Upper lobe of left lung (tissue), 4 donors: ENCODE data around the gene TRAPPC3.

Experiments used
- CTCF ChIP-seq, 6 experiments: fragments of 450-650 bp in 4 of 6; fragments of 200-600 bp in 2 of 6; sonication (generic) in 2 of 6; IDR thresholded peaks; one replicate each; pipeline ENCODE4 v1.5.1; 2016 to 2019; ENCODE audit warnings: antibody characterized with exemption in 6 of 6
- POLR2A ChIP-seq, 4 donors: fragments of 450-650 bp; IDR thresholded peaks; one replicate each; pipeline ENCODE4 v1.5.1; 2016 to 2017; ENCODE audit warnings: antibody characterized with exemption in 4 of 4, mild to moderate bottlenecking in 2 of 4
- POLR2AphosphoS5 ChIP-seq, 2 donors: sonication (generic); formaldehyde crosslinking; IDR thresholded peaks; one replicate each; pipeline ENCODE4 v1.5.1; 2017; ENCODE audit warnings: antibody characterized with exemption in 2 of 2

GRCh38 chr1:36155408-36156328, 6.4 kb upstream of the TRAPPC3 start, which contains the start of gene MAP7D1:
- TF ChIP-seq CTCF (IDR thresholded peaks at IDR 0.05) (peak in 3 of 6 experiments; percentile 4 to 13 (median 8)), POLR2AphosphoS5 (IDR thresholded peaks at IDR 0.05) (peak; percentile 46 to 95), POLR2A (IDR thresholded peaks at IDR 0.05) (peak in 3 of 4 donors; percentile 78 to 94 (median 89))
